Left forelimb (tissue), 1 donor: ENCODE measurements around the gene ZBTB37.
"Not testable (repeated sequence)": the region's sequence is repeated elsewhere in the genome, so short reads cannot be mapped to it uniquely, and the experiment has no call there.

ENCODE experiments used
- DNase-seq: peaks from one replicate; pipeline ENCODE4 v3.0.0-alpha.2; 2018; ENCODE audit warnings: low spot score

The ZBTB37 gene

GRCh38 chr1:173913111-173913510 is 44.9 kb downstream of the ZBTB37 start:
- DNase-seq, result no peak

DNA sequence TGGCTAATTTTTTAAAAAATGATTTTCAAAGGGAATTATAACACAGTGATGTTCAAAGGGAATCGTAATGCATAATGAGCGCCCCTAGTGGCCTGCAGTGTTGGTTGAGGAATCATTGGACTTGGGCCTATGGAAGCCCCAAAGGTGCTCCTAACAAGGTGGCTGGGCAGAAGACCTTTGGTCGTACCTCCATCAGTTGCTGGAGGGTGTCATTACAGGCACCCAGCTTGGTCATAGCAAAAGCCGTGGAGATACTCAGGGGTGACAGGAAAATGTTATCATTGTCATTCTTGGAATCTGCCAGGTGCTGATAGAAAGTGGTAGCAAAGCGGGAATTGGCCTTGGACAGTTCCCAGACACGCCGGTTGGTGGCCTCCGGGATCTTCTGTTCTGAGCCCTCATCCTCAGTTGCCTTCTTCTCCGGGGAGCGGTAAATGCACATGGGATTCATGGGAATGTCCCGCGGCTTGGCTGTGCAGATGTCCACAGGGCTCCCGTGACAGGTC is 46.2 kb downstream of the ZBTB37 start:
- no peak for DNase-seq

DNA sequence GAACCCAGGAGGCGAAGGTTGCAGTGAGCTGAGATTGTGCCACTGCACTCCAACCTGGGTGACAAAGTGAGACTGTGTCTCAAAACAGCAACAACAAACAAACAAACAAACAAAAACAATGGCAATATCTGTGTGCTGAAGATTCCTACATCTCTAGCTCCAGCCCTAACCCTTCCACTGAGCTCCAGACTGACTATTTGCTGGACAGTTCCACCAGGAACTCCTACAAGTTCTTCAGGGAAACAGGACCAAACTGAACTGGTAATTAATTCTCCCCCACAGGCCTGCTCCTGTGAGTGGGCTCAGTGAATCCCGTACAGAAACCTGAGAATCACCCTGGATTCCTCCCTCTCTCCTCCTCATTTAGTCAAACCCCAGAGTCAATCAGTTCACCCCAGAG is 47.4 kb downstream of the ZBTB37 start:
- DNase-seq, result no peak

GRCh38 chr1:173916667-173917066 is 48.5 kb downstream of the ZBTB37 start:
- no peak for DNase-seq

- no peak for DNase-seq
Measured at GRCh38 chr1:173917149-173917548, 49.0 kb downstream of the ZBTB37 start, which contains the start of gene SERPINC1. SERPINC1 (minus strand) TSS chr1:173917327; CDS start chr1:173917259, 68 bp downstream.

DNA sequence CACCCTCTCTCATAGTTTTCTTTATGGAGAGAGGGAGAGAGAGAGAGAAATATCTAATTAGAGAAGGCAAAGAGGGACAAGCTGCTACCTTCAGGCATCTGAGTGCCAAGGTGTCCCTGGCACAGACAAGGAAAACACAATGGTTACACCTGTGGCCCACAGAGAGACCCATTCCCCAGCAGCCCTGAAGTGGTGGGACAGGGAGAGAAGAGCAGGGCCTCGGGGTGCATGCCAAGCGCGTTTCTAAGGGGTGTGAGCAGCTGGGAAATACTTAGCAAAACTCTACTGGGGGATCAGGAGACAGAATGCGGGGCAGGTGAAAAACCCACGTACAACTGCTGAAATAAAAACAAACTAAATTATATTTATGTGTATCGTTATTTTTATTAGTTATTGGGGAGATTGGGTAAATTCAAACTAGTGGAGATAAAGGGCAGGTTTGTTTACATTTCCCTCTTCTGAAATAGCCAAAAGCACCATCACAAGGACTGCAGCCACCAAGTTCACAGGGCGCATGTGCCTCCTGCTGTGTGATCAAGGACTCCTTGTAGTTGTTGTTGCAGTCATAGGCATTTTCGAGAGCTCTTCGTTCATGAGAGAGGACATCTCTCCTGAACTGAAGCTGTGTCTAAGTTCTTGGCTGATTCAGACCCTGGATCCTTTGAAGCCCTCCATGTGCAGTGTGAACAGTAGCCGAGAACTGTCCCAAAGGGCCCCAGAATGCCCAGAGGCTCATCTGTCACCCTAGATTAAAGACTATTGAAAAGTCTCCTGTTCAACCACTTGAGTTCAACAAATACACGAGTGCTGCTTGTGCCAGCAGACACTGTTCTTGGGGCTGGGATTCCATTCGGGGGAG is 49.7 kb downstream of the ZBTB37 start:
- no peak for DNase-seq

DNA sequence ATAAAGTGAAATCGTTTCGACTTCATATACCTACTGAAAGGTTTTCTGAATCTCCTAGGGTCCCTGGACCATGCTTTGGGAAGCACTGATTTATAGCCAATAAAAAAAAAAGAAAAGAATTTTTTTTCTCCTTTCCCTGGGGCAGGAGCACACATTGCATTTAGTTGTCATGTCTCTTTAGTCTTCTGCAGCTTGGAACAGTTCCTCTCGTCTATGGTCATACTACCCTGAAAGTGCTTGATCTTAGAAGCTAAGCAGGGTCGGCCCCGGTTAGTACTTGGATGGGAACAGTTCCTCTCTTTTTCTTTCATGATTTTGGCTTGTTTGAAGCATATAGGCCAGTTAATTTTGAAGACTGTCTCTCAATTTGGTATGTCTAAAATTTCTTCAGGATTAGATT is 52.7 kb downstream of the ZBTB37 start:
- DNase-seq, result no peak

GRCh38 chr1:173925306-173926242 is 57.4 kb downstream of the ZBTB37 start:
- no peak for DNase-seq

DNA sequence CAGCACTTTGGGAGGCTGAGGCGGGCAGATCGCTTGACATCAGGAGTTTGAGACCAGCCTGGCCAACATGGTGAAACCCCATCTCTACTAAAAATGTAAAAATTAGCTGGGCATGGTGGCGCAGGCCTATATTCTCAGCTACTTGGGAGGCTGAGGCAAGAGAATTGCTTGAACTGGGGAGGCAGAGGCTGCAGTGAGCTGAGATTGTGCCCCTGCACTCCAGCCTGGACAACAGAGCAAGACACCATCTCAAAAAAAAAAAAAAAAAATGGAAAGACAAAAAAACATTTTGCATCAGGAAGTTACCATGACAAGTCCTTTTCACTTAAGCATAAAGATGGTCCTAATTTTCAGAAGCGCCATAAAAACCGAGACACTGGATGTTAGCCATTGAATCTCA is 62.4 kb downstream of the ZBTB37 start:
- DNase-seq, result not testable (repeated sequence)

DNA sequence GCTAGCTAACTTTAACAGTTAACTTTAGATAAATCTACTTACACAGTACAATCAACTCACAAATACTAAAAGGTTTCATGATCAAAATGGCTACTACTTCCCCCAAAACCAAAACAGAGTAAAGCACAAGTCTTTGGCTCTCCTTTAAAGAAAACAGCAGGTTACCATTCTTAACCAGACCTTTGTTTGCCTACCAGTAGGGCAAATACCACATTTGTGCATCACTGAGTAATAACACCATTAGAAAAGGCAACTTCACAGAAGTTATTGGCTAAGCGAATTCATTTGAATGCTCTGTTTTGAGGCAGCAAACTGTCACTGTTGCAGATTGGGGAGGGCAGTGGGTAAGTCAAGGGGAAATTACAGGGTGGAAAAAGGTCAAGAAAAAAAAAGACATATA is 66.3 kb downstream of the ZBTB37 start:
- DNase-seq, result no peak

DNA sequence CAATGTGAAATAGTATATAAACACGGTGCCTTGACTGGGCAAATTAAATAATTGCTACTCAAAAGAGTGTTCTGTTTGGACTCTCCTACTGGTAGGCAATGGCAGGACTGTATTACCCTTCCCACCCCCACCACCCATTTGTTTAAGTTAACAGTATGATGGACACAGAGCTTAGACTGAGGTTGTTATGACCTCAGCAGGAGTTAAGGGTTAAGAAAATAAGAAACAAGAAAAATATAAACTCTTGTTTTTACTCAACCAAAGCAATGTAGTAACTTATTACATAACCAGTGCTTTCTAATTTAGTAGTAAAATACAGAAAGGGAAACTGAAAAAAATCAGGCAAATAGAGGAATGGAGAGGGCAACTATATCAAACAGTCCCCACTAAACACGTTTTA is 68.9 kb downstream of the ZBTB37 start:
- no peak for DNase-seq

DNA sequence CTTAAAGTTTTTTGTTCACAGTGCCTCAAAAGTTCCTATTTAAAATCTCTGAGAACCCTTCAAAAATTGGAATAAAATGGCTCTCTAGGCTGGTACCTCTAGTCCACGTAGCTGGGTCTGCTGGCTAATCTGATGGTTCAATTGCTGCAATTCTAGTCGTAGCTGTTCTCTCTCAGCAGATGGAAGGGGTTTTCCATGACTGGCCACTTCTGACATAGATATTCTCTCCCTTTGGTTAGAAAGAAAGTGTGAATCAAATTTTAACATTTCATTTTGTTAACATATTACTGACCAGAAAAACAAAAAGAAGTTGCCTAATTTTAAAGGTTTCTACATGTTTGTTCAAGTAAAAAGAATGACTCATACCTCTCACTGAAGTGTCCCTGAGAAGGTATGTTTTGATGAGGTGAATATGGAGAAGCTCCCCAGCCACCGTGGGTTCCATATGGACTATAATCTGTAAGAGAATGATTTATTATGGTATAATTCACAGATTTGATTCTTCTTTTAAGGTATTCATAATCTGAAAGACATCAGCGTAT is 78.3 kb downstream of the ZBTB37 start:
- DNase-seq, result no peak

DNA sequence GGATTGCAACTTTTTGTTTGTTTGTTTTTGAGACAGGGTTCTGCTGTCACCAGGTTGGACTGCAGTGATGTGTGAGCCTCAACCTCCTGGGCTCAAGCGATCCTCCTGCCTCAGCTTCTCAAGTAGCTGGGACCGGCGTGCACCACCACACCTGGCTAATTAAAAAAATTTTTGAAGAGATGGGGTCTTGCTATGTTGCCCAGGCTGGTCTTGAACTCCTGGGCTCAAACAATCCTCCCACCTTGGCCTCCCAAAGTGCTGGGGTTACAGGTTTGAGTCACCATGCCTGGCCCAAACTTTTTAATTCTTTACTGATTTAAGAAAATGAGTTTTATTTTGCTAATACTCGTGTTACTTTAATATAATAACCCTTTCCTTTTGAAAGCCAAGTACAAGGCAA is 80.4 kb downstream of the ZBTB37 start:
- DNase-seq, result no peak
